ENCODE measurements around the gene BMP6. TPM values are rescaled to one million over a fixed set of nuclear protein-coding genes. Genes with fewer than 3 reads are reported as not detected.
A peak's percentile ranks its signal among the peaks of the same experiment; 100 is the strongest.

BMP6 gene
- total RNA-seq, 1 experiment from 2014 or later: 0.15 TPM

- peaks cover 8% of the 10 kb centered on the region for H3F3A ChIP-seq (ENCODE audit: low read length, unreplicated experiment)
- H3K27ac ChIP-seq (ENCODE audit: low read length): no peak overlapping the region
- no peaks in the 10 kb centered on the region for H3K27me3 ChIP-seq (ENCODE audit: low read length)
- H3K4me1 ChIP-seq (ENCODE audit: insufficient read depth, low read length): peaks cover 41% of the 10 kb centered on the region
- TF ChIP-seq EZH2phosphoT487 (IDR thresholded peaks at IDR 0.05; ENCODE audit: borderline replicate concordance, low read length) (no peak), EZH2 (IDR thresholded peaks at IDR 0.05; ENCODE audit: low read length, unreplicated experiment) (no peak), CTCF (conservative IDR thresholded peaks at IDR 0.05; ENCODE audit: low read depth, low read length) (no peak)
- intact Hi-C loops (cut with micrococcal nuclease): no loop called here
- H3K36me3 ChIP-seq (ENCODE audit: low read depth, low read length): no peaks in the 10 kb centered on the region
- H3K9ac ChIP-seq (ENCODE audit: low read length): no peak overlapping the region
- POLR2A ChIA-PET (ENCODE audit: unreplicated experiment): no interaction called here
- H3K9me3 ChIP-seq (ENCODE audit: low read length): no peaks in the 10 kb centered on the region
- H4K20me1 ChIP-seq (ENCODE audit: low read length): no peaks in the 10 kb centered on the region
- ATAC-seq: no peak
- no peak overlapping the region for H3K4me3 ChIP-seq (ENCODE audit: low read length)
- no peaks in the 10 kb centered on the region for H3K9me2 ChIP-seq (replicated peaks; ENCODE audit: low read length)
- H2AFZ ChIP-seq (ENCODE audit: low read length): no peak overlapping the region
- no peak for DNase-seq
- BruUV-seq (replicated peaks): no TSS peak
- H3K4me2 ChIP-seq (ENCODE audit: low read length): no peak overlapping the region
- H3K79me2 ChIP-seq (ENCODE audit: low read length): no peaks in the 10 kb centered on the region
- CTCF ChIA-PET: no interaction called here
These were observed 32.1 kb upstream of the BMP6 start for GRCh38 chr6:7693827-7694226.

GRCh38 chr6:7696061-7696460 lies 29.8 kb upstream of the BMP6 start:
- H2AFZ ChIP-seq (ENCODE audit: low read length): no peak overlapping the region
- TF ChIP-seq CTCF (conservative IDR thresholded peaks at IDR 0.05; ENCODE audit: low read depth, low read length) (no peak), EZH2phosphoT487 (IDR thresholded peaks at IDR 0.05; ENCODE audit: borderline replicate concordance, low read length) (no peak), EZH2 (IDR thresholded peaks at IDR 0.05; ENCODE audit: low read length, unreplicated experiment) (no peak)
- no peak overlapping the region for H3K4me3 ChIP-seq (ENCODE audit: low read length)
- intact Hi-C loops (cut with micrococcal nuclease): loop anchor here (5.0 kb wide), 1 partner anchor 54 kb away; no protein-coding TSS in a partner anchor
- H3K9ac ChIP-seq (ENCODE audit: low read length): no peak overlapping the region
- H3K4me2 ChIP-seq (ENCODE audit: low read length): no peak overlapping the region
- H3K27ac ChIP-seq (ENCODE audit: low read length): no peak overlapping the region
- no peaks in the 10 kb centered on the region for H3K9me2 ChIP-seq (replicated peaks; ENCODE audit: low read length)
- CTCF ChIA-PET: no interaction called here
- no peak for DNase-seq
- H3K27me3 ChIP-seq (ENCODE audit: low read length): no peaks in the 10 kb centered on the region
- ATAC-seq: no peak
- no peaks in the 10 kb centered on the region for H3K9me3 ChIP-seq (ENCODE audit: low read length)
- peaks cover 8% of the 10 kb centered on the region for H3F3A ChIP-seq (ENCODE audit: low read length, unreplicated experiment)
- H4K20me1 ChIP-seq (ENCODE audit: low read length): no peaks in the 10 kb centered on the region
- POLR2A ChIA-PET (ENCODE audit: unreplicated experiment): no interaction called here
- no peaks in the 10 kb centered on the region for H3K79me2 ChIP-seq (ENCODE audit: low read length)
- peaks cover 35% of the 10 kb centered on the region for H3K4me1 ChIP-seq (ENCODE audit: insufficient read depth, low read length)
- BruUV-seq (replicated peaks): no TSS peak
- no peaks in the 10 kb centered on the region for H3K36me3 ChIP-seq (ENCODE audit: low read depth, low read length)

- Histone ChIP-seq H3K79me2 (ENCODE audit: low read length) (no peaks in the 10 kb centered on the region), H2AFZ (ENCODE audit: low read length) (peak overlapping the region; percentile 45), H3K27me3 (ENCODE audit: low read length) (no peaks in the 10 kb centered on the region), H3K4me3 (ENCODE audit: low read length) (peak overlapping the region; percentile 45), H3K36me3 (ENCODE audit: low read depth, low read length) (no peaks in the 10 kb centered on the region), H3K4me2 (ENCODE audit: low read length) (peak overlapping the region; percentile 74), H3K4me1 (ENCODE audit: insufficient read depth, low read length) (peaks cover 22% of the 10 kb centered on the region), H4K20me1 (ENCODE audit: low read length) (no peaks in the 10 kb centered on the region), H3K9ac (ENCODE audit: low read length) (peak overlapping the region; percentile 70), H3K9me2 (replicated peaks; ENCODE audit: low read length) (no peaks in the 10 kb centered on the region), H3K27ac (ENCODE audit: low read length) (peak overlapping the region; percentile 94), H3K9me3 (ENCODE audit: low read length) (no peaks in the 10 kb centered on the region), H3F3A (ENCODE audit: low read length, unreplicated experiment) (peaks cover 8% of the 10 kb centered on the region)
- TF ChIP-seq EZH2phosphoT487 (IDR thresholded peaks at IDR 0.05; ENCODE audit: borderline replicate concordance, low read length): no peak
- TF ChIP-seq CTCF (conservative IDR thresholded peaks at IDR 0.05; ENCODE audit: low read depth, low read length): no peak
- no peak for TF ChIP-seq EZH2 (IDR thresholded peaks at IDR 0.05; ENCODE audit: low read length, unreplicated experiment)
- ChIA-PET POLR2A (ENCODE audit: unreplicated experiment) (no interaction called here), CTCF (no interaction called here)
- DNase-seq (peak; percentile 54), ATAC-seq (peak; percentile 57)
- intact Hi-C loops (cut with micrococcal nuclease): loop anchor here (5.0 kb wide), 1 partner anchor 55 kb away; no protein-coding TSS in a partner anchor
- BruUV-seq (replicated peaks): no TSS peak
These were observed 28.5 kb upstream of the BMP6 start for GRCh38 chr6:7697432-7697819.

All from PC-3 (cell line).